Measurements from ENCODE around the gene RAB11FIP3.
"Not testable (repeated sequence)": the region's sequence is repeated elsewhere in the genome, so short reads cannot be mapped to it uniquely, and the experiment has no call there.

The RAB11FIP3 gene

GRCh38 chr16:396199-396598 is 29.2 kb upstream of the RAB11FIP3 start:
- DNase-seq, result no peak

- DNase-seq, result no peak
These were observed 28.8 kb upstream of the RAB11FIP3 start for GRCh38 chr16:396605-397004.

- DNase-seq, result no peak
These were observed 28.3 kb upstream of the RAB11FIP3 start, which contains the start of gene NME4 for GRCh38 chr16:397135-397661. TSS of gene NME4 (plus strand) at chr16:397199. CDS start at chr16:397223, 24 bp downstream.

GRCh38 chr16:397736-398332 is 27.6 kb upstream of the RAB11FIP3 start:
- DNase-seq, result no peak

GRCh38 chr16:398561-399339 is 26.7 kb upstream of the RAB11FIP3 start:
- DNase-seq, result no peak

- no peak for DNase-seq
These were observed 26.0 kb upstream of the RAB11FIP3 start for GRCh38 chr16:399340-400019.

GRCh38 chr16:400061-400591 is 25.3 kb upstream of the RAB11FIP3 start:
- no peak for DNase-seq

GRCh38 chr16:401468-402348 is 23.7 kb upstream of the RAB11FIP3 start, which contains the start of gene DECR2:
TSS of gene DECR2 (plus strand) at chr16:401885. CDS start at chr16:401964, 79 bp downstream.
- peak; percentile 74 for DNase-seq

- DNase-seq, result no peak
These were observed 20.4 kb upstream of the RAB11FIP3 start for GRCh38 chr16:404971-405486.

GRCh38 chr16:405548-406506 is 19.6 kb upstream of the RAB11FIP3 start:
- DNase-seq, result no peak

- no peak for DNase-seq
These were observed 18.2 kb upstream of the RAB11FIP3 start for GRCh38 chr16:407253-407652.

- no peak for DNase-seq
These were observed 14.8 kb upstream of the RAB11FIP3 start for GRCh38 chr16:410516-411178.

- no peak for DNase-seq
These were observed 13.7 kb upstream of the RAB11FIP3 start for GRCh38 chr16:411576-412265.

GRCh38 chr16:414395-415169 is 10.9 kb upstream of the RAB11FIP3 start:
- DNase-seq, result no peak

- DNase-seq, result not testable (repeated sequence)
These were observed 10.3 kb upstream of the RAB11FIP3 start for GRCh38 chr16:415170-415498.

GRCh38 chr16:422179-422578 is 3.3 kb upstream of the RAB11FIP3 start:
- DNase-seq, result not testable (repeated sequence)

- DNase-seq, result peak; percentile 15
These were observed 1.3 kb upstream of the RAB11FIP3 start for GRCh38 chr16:424033-424622.

GRCh38 chr16:424623-425081 is 797 bp upstream of the RAB11FIP3 start:
- DNase-seq, result no peak
